Heart right ventricle (tissue), 16 donors: Measurements from ENCODE around the gene NUDT8. TPM values are rescaled to one million over a fixed set of nuclear protein-coding genes. Genes with fewer than 3 reads are reported as not detected.

Experiments
- ATAC-seq, 8 donors: fragments of 200-7000 bp; cut with Tn5 transposase; one replicate each; pipeline ENCODE4 v1.9.1; 2020; ENCODE audit warnings: mild to moderate bottlenecking in 8 of 8, moderate library complexity in 8 of 8, moderate number of reproducible peaks in 1 of 8
- DNase-seq, 2 donors: peaks; one replicate each; pipeline ENCODE4 v3.0.0-alpha.2; 2020
- H3K27ac ChIP-seq, 10 donors: fragments of 200-600 bp; sonication (generic) in 2 of 10; one replicate each; pipeline versions ENCODE4 v1.5.0 to v1.8.0; 2020 to 2022; ENCODE audit warnings: mild to moderate bottlenecking in 3 of 10
- H3K27me3 ChIP-seq, 7 donors: fragments of 200-600 bp; one replicate each; pipeline ENCODE4 v1.8.0; 2021 to 2022; ENCODE audit warnings: mild to moderate bottlenecking in 2 of 7
- H3K36me3 ChIP-seq, 9 donors: fragments of 200-600 bp; sonication (generic) in 1 of 9; one replicate each; pipeline versions ENCODE4 v1.5.0 to v1.8.0; 2020 to 2022; ENCODE audit warnings: mild to moderate bottlenecking in 2 of 9
- H3K4me1 ChIP-seq, 9 donors: fragments of 200-600 bp; sonication (generic) in 1 of 9; one replicate each; pipeline versions ENCODE4 v1.5.0 to v1.8.0; 2020 to 2022; ENCODE audit warnings: mild to moderate bottlenecking in 4 of 9
- H3K4me3 ChIP-seq, 10 donors: fragments of 200-600 bp; sonication (generic) in 2 of 10; one replicate each; pipeline versions ENCODE4 v1.5.0 to v1.8.0; 2020 to 2022; ENCODE audit warnings: mild to moderate bottlenecking in 7 of 10, moderate library complexity in 2 of 10
- H3K9me3 ChIP-seq, 11 donors: fragments of 200-600 bp in 10 of 11; sonication (generic) in 2 of 11; one replicate each; pipeline versions ENCODE4 v1.5.0 to v1.8.0; 2013 to 2022; ENCODE audit warnings: mild to moderate bottlenecking in 2 of 11, control low read depth in 1 of 11, moderate library complexity in 1 of 11
- CTCF ChIP-seq, 9 donors: fragments of 200-600 bp; sonication (generic) in 2 of 9; IDR thresholded peaks; one replicate each; pipeline versions ENCODE4 v1.5.0 to v1.8.0; 2021 to 2022; ENCODE audit warnings: antibody characterized with exemption in 9 of 9, mild to moderate bottlenecking in 5 of 9, moderate library complexity in 1 of 9
- WGBS, 2 donors: extraction: QIAGEN DNeasy Blood & Tissue Kit; methylation state at CpG; one replicate each; pipeline ENCODE4 v1.1.7; 2013; ENCODE audit warnings: inconsistent platforms in 1 of 2; 5-methylcytosine and 5-hydroxymethylcytosine counted together
- intact Hi-C, 10 donors: fragments of 100-400 bp; cut with DNase I; formaldehyde crosslinking; loops; one replicate each; pipeline versions ENCODE4 v1.11.1 to v1.14.2; 2022
- long read RNA-seq, 3 donors: library from polyadenylated mRNA; unstranded; transcript quantifications; one replicate each; pipeline ENCODE4 v2.0.0, GENCODE V29; 2020 to 2021
- polyA plus RNA-seq, 2 donors: library from polyadenylated mRNA; stranded (reverse); fragments of 200-250 nt; gene quantifications; one replicate each; pipeline ENCODE4 v1.2.3, GENCODE V29; 2013
- total RNA-seq, 10 donors: library from RNA; stranded (reverse); fragmentation: NEBNext Ultra II Directional in 3 of 10; extraction: Animal tissue kit (Norgen Biotek cat#: 25700) in 3 of 10; gene quantifications; one replicate each; pipeline versions ENCODE4 v1.2.1 to v1.2.4, GENCODE V29; 2021 to 2023
- donor health status: Arrhythmogenic right ventricular cardiomyopathy.
- donor health status: ischemic (EF 13 %, LVEDD 7.1; RV severe dilation, severe dysfunction).
- donor health status: healthy with polysubstance abuse.
- donor health status: DM: no; HTN: yes; CAD: no.
- donor health status: DM: no; HTN: no; CAD: no.
- donor health status: ischemic (EF 25% LVEDD 6.9; RV normal size, moderate dysfunction).
- donor health status: ischemic (EF 25% LVEDD 5.7; RV mildly dilated, moderate dysfunction).
- donor health status: healthy.
- donor health status: DM: yes; HTN: yes; CAD: no.
- donor health status: Ischemic cardiomyopathy.
- donor health status: ischemic (EF 35%, LVEDD 5.7; RV mildly dilated, moderate dysfunction).
- donor health status: nonischemic (EF 11% LVEDD 7.7; RV severe dilation, severe dysfunction).
- donor health status: DM: yes; HTN: yes; CAD: no.
- donor health status: PGD.
- donor health status: ischemic (EF 29% LVEDD 5.4; RV normal size, mild dysfunction).
- donor health status: nonischemic (EF 23%, LVEDD 6.1; RV moderate dilation, normal function).

NUDT8 gene
- total RNA-seq (10 to 100 TPM; 40.5 to 93.4 (median 51.7) TPM), polyA plus RNA-seq (100 to 1,000 TPM in 1 of 2 donors, 10 to 100 TPM in 1; 48.1 to 107 TPM)
- long read RNA-seq, donor 1, transcript NUDT8-202 (4 exons, 728 nt) = major isoform, 28 of 45 reads
- long read RNA-seq, donor 1, transcript NUDT8-201 (3 exons, 809 nt) = minor isoform, 5 of 45 reads
- long read RNA-seq, donor 1, partial matches to known transcripts = 1 of 45 reads
- long read RNA-seq, donor 1, other reads (novel, unspliced or antisense) = 11 of 45 reads
- long read RNA-seq, donor 2, transcript NUDT8-202 (4 exons, 728 nt) = major isoform, 47 of 77 reads
- long read RNA-seq, donor 2, transcript NUDT8-201 (3 exons, 809 nt) = minor isoform, 9 of 77 reads
- long read RNA-seq, donor 2, partial matches to known transcripts = 0 of 77 reads
- long read RNA-seq, donor 2, other reads (novel, unspliced or antisense) = 21 of 77 reads
- long read RNA-seq, donor 3, transcript NUDT8-202 (4 exons, 728 nt) = major isoform, 17 of 24 reads
- long read RNA-seq, donor 3, partial matches to known transcripts = 1 of 24 reads
- long read RNA-seq, donor 3, other reads (novel, unspliced or antisense) = 1 of 24 reads

- 0 to 1% methylated on average over 86 to 102 of the region's 102 CpGs for WGBS, 2 donors
- peak; percentile 82 to 94 (median 91) for TF ChIP-seq CTCF (IDR thresholded peaks at IDR 0.05)
- peak within 1 kb of the TSS; percentile 47 to 80 (median 64) for H3K4me3 ChIP-seq
- no peaks in the 10 kb centered on the region for H3K36me3 ChIP-seq
- no peaks in the 10 kb centered on the region for H3K27me3 ChIP-seq
- peak within 1 kb of the TSS; percentile 79 to 98 (median 92) for H3K27ac ChIP-seq
- peak; percentile 71 to 88 for DNase-seq
- peak; percentile 32 to 77 (median 63) for ATAC-seq
- no peaks in the 10 kb centered on the region for H3K9me3 ChIP-seq
- intact Hi-C loops = loop anchor here in 4 of 10 donors (2.0 to 10.0 kb wide), 4 partner anchors 23 to 175 kb away; partner anchors contain the start of gene NDUFV1 (in 1 of the 4)
- peaks cover 0 to 30% (median 19%) of the 10 kb centered on the region in 9 donors for H3K4me1 ChIP-seq
These were observed at the start of gene NUDT8 for GRCh38 chr11:67629386-67630227. TSS of gene NUDT8 (minus strand) at chr11:67629937. CDS start at chr11:67629911, 26 bp downstream.

- Histone ChIP-seq H3K4me3 (no peak overlapping the region), H3K27me3 (peaks cover 0 to 23% (median 13%) of the 10 kb centered on the region in 7 donors), H3K4me1 (no peaks in the 10 kb centered on the region), H3K27ac (no peak overlapping the region), H3K36me3 (no peaks in the 10 kb centered on the region), H3K9me3 (peaks cover 0 to 14% (median 0%) of the 10 kb centered on the region in 11 donors)
- intact Hi-C loops = no loop called here
- DNase-seq (no peak), ATAC-seq (no peak)
- no peak for TF ChIP-seq CTCF (IDR thresholded peaks at IDR 0.05)
- 85 to 93% methylated on average over 12 of the region's 12 CpGs for WGBS, 2 donors
These were observed 45.5 kb upstream of the NUDT8 start for GRCh38 chr11:67675058-67675747.

- no peak within 1 kb of the TSS for H3K27ac ChIP-seq
- peak in 1 of 8 donors; percentile 69 for ATAC-seq
- H3K9me3 ChIP-seq = peaks cover 0 to 14% (median 0%) of the 10 kb centered on the region in 11 donors
- no peak for DNase-seq
- intact Hi-C loops = no loop called here
- WGBS, 2 donors = 79 to 82% methylated on average over 8 of the region's 8 CpGs
- peaks cover 0 to 23% (median 13%) of the 10 kb centered on the region in 7 donors for H3K27me3 ChIP-seq
- H3K4me1 ChIP-seq = no peaks in the 10 kb centered on the region
- H3K4me3 ChIP-seq = no peak within 1 kb of the TSS
- H3K36me3 ChIP-seq = no peaks in the 10 kb centered on the region
- TF ChIP-seq CTCF (IDR thresholded peaks at IDR 0.05) = no peak
These were observed 44.7 kb upstream of the NUDT8 start, which contains the start of gene ALDH3B2 for GRCh38 chr11:67674442-67674871. TSS of gene ALDH3B2 (minus strand) at chr11:67674623. CDS start at chr11:67666935, 7,688 bp downstream.
